ENCODE measurements around the gene NR0B1. TPM values are rescaled to one million over a fixed set of nuclear protein-coding genes. Genes with fewer than 3 reads are reported as not detected.

NR0B1 gene
- total RNA-seq, 1 experiment from 2014 or later = not detected

DNA sequence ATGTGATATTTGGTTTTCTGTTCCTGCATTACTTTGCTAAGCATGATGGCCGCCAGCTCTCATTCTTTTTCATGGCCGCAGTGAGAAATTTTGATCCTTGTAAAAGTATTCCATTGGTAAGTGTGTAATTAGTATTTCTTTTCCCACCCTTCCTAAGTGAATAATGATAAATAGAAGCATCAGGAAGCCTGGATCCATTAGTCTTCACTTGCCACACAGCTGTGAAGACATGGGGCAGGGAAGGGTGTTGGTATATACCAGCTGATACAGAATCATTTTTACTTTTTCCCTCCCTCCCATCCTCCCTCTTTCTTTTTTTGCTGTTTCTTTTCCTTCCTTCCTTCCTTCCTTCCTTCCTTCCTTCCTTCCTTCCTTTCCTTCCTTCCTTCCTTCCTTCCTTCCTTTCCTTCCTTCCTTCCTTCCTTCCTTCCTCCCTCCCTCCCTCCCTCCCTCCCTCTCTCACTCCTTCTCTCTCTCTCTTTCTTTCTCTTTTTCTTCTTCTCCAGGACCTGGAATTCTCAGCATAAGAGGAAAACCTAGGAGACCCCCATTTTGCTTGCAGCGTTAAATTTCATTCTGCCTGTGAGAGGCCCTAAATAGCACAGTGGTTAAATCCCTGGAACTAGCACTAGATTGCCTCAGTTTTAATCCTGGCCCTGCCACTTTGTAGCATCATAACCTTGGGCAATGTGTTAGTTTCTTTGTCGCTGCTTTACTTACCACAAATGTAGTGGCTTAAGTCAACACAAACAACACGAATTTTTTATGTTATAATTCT is 1.4 kb upstream of the NR0B1 start:
- Histone ChIP-seq H3K4me3 (replicated peaks in 1 of 2; ENCODE audit: low read depth in 1 of 2, low read length in 2 of 2) (no peak overlapping the region), H3K4me1 (ENCODE audit: control insufficient read depth in 1 of 2, insufficient read depth in 2 of 2, low read length in 2 of 2) (no peaks in the 10 kb centered on the region), H3K9ac (ENCODE audit: low read length) (no peak overlapping the region), H3K9me2 (ENCODE audit: insufficient read depth) (no peaks in the 10 kb centered on the region), H3K27me3 (ENCODE audit: insufficient read depth, low read length) (no peaks in the 10 kb centered on the region), H3K27ac (ENCODE audit: low read depth, low read length) (no peak overlapping the region), H3K9me3 (ENCODE audit: control insufficient read depth in 1 of 2, insufficient read depth in 1 of 2, low read depth in 1 of 2, low read length in 2 of 2) (no peaks in the 10 kb centered on the region), H3K4me2 (ENCODE audit: low read length) (no peak overlapping the region), H2AFZ (ENCODE audit: low read depth, low read length, poor library complexity, severe bottlenecking) (no peak overlapping the region), H3K79me2 (ENCODE audit: insufficient read depth, low read length) (no peaks in the 10 kb centered on the region), H3K36me3 (ENCODE audit: control insufficient read depth in 1 of 2, insufficient read depth in 2 of 2, low read length in 2 of 2) (no peaks in the 10 kb centered on the region), H4K20me1 (ENCODE audit: insufficient read depth) (no peaks in the 10 kb centered on the region)
- ChIA-PET RAD21 (ENCODE audit: low non-redundant PET in 1 of 2, low total read pairs in 2 of 2, uncharacterized antibody in 2 of 2, unreplicated experiment in 2 of 2) (no interaction called here), POLR2A (no interaction called here), CTCF (no interaction called here)
- no TSS peak for BruUV-seq (replicated peaks)
- ATAC-seq (no peak), DNase-seq (ENCODE audit: low read depth, low spot score) (no peak)
- intact Hi-C loops (cut with micrococcal nuclease) = no loop called here
- TF ChIP-seq POLR2A (IDR thresholded peaks at IDR 0.05; ENCODE audit: borderline replicate concordance, extremely low read depth, insufficient read depth, insufficient read length) = no peak
- no peak for TF ChIP-seq EZH2 (IDR thresholded peaks at IDR 0.05)
- TF ChIP-seq, protein P1, sequence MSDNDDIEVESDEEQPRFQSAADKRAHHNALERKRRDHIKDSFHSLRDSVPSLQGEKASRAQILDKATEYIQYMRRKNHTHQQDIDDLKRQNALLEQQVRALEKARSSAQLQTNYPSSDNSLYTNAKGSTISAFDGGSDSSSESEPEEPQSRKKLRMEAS (IDR thresholded peaks at IDR 0.05) = no peak

- DNase-seq (ENCODE audit: low read depth, low spot score) (no peak), ATAC-seq (no peak)
- Histone ChIP-seq H3K4me1 (ENCODE audit: control insufficient read depth in 1 of 2, insufficient read depth in 2 of 2, low read length in 2 of 2) (no peaks in the 10 kb centered on the region), H4K20me1 (ENCODE audit: insufficient read depth) (no peaks in the 10 kb centered on the region), H3K4me3 (replicated peaks in 1 of 2; ENCODE audit: low read depth in 1 of 2, low read length in 2 of 2) (no peak overlapping the region), H3K4me2 (ENCODE audit: low read length) (no peak overlapping the region), H3K79me2 (ENCODE audit: insufficient read depth, low read length) (no peaks in the 10 kb centered on the region), H2AFZ (ENCODE audit: low read depth, low read length, poor library complexity, severe bottlenecking) (no peak overlapping the region), H3K9me2 (ENCODE audit: insufficient read depth) (no peaks in the 10 kb centered on the region), H3K27ac (ENCODE audit: low read depth, low read length) (no peak overlapping the region), H3K36me3 (ENCODE audit: control insufficient read depth in 1 of 2, insufficient read depth in 2 of 2, low read length in 2 of 2) (no peaks in the 10 kb centered on the region), H3K9ac (ENCODE audit: low read length) (no peak overlapping the region), H3K9me3 (ENCODE audit: control insufficient read depth in 1 of 2, insufficient read depth in 1 of 2, low read depth in 1 of 2, low read length in 2 of 2) (no peaks in the 10 kb centered on the region), H3K27me3 (ENCODE audit: insufficient read depth, low read length) (no peaks in the 10 kb centered on the region)
- POLR2A ChIA-PET = no interaction called here
- CTCF ChIA-PET = no interaction called here
- intact Hi-C loops (cut with micrococcal nuclease) = no loop called here
- RAD21 ChIA-PET (ENCODE audit: low non-redundant PET in 1 of 2, low total read pairs in 2 of 2, uncharacterized antibody in 2 of 2, unreplicated experiment in 2 of 2) = no interaction called here
- no TSS peak for BruUV-seq (replicated peaks)
- TF ChIP-seq POLR2AphosphoS5 (IDR thresholded peaks at IDR 0.05; ENCODE audit: low read depth, low read length) (no peak), CEBPB (IDR thresholded peaks at IDR 0.05; ENCODE audit: low read depth) (no peak), ZBTB33 (IDR thresholded peaks at IDR 0.05; ENCODE audit: extremely low read depth, insufficient replicate concordance, low read length) (no peak), EGR1 (IDR thresholded peaks at IDR 0.05; ENCODE audit: low read depth) (no peak), CBX3 (IDR thresholded peaks at IDR 0.05; ENCODE audit: low read depth) (no peak), JUND (IDR thresholded peaks at IDR 0.05) (no peak), POLR2A (IDR thresholded peaks at IDR 0.05; ENCODE audit: borderline replicate concordance, extremely low read depth, insufficient read depth, insufficient read length) (no peak)
- TF ChIP-seq, protein P2, sequence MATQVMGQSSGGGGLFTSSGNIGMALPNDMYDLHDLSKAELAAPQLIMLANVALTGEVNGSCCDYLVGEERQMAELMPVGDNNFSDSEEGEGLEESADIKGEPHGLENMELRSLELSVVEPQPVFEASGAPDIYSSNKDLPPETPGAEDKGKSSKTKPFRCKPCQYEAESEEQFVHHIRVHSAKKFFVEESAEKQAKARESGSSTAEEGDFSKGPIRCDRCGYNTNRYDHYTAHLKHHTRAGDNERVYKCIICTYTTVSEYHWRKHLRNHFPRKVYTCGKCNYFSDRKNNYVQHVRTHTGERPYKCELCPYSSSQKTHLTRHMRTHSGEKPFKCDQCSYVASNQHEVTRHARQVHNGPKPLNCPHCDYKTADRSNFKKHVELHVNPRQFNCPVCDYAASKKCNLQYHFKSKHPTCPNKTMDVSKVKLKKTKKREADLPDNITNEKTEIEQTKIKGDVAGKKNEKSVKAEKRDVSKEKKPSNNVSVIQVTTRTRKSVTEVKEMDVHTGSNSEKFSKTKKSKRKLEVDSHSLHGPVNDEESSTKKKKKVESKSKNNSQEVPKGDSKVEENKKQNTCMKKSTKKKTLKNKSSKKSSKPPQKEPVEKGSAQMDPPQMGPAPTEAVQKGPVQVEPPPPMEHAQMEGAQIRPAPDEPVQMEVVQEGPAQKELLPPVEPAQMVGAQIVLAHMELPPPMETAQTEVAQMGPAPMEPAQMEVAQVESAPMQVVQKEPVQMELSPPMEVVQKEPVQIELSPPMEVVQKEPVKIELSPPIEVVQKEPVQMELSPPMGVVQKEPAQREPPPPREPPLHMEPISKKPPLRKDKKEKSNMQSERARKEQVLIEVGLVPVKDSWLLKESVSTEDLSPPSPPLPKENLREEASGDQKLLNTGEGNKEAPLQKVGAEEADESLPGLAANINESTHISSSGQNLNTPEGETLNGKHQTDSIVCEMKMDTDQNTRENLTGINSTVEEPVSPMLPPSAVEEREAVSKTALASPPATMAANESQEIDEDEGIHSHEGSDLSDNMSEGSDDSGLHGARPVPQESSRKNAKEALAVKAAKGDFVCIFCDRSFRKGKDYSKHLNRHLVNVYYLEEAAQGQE (IDR thresholded peaks at IDR 0.05; ENCODE audit: low read depth) = no peak
Measured at GRCh38 chrX:30308263-30309138, 689 bp downstream of the NR0B1 start.
